Measurements from ENCODE around the gene SMG6.

DNA sequence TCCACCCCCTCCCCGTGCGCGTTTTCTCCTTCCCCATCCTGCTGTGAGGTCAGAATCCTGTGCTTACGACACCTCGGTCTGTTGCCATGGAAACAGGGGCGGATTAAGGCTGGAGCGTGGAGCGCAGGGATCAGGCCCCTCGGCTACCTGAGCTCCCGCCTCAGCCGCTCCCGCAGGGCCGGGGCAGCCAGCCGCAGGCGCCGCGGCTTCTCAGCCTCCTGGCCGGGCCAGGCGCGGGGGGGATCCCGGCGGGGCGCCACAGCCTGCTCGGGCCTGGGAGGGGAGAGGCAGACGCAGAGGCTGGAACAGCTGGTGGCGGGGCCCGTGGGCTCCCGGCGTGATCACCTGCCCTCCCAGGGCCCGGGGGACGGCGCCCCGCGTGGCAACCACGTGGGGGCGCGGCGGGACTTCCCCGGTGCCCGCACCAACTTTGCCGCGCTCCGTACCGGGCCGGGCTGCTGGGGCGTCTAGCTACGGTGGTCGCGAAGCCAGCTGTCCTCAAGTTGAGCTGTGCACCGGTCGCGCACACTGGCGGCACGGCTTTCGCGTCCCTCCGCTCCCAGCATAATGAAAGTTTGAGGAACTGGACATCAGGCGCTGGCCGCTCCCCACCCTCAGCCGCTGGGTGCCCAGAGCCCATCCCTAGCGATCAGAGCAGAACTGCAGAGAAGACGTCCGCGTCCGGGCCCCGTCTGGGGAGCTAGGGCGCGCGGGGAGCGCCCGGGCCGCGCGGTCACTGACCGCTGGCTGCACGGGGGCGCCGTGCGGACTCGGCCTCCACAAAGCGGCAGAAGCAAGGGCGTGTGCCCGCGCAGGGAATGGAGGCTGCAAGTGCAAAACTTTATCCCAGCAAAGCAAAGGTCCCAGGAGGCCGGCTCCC lies 279.7 kb downstream of the SMG6 start:
- TF ChIP-seq GATA3 (IDR thresholded peaks at IDR 0.05; ENCODE audit: low read depth, low read length), result no peak
- no peak for TF ChIP-seq GATA2 (IDR thresholded peaks at IDR 0.05; ENCODE audit: low read depth, low read length)

Data from SH-SY5Y (cell line).